GM12873 (cell line): ENCODE results near the gene ZNF366.

Experiments used
- TF ChIP-seq, protein P1 (sequence below): IDR thresholded peaks from 2 replicates; pipeline ENCODE4 v1.5.1; 2012; ENCODE audit warnings: low read depth, mild to moderate bottlenecking, moderate library complexity, low read length, control low read depth; ENCODE audit not compliant: insufficient read depth; ENCODE audit errors: missing control alignments

Gene ZNF366

DNA sequence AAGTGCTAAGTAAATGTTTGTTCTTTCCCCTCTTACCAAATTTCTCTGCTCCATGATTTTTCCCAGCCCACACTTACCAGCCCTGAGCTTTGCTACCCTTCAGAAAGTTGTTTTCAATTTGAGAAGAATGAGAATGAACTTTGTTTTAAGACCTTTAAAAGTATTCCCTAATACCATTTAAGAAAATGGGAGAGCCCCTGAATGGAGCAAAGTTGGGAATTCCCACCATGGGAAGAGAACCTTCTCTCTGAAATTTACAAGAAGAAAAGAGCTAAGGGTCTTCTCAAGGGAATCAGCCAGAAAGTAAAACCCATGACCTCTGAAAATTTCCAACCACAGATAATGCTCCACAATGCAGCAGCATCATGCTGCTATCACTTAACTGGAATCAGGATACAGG lies 17.7 kb downstream of the ZNF366 start:
- TF ChIP-seq, protein P1, sequence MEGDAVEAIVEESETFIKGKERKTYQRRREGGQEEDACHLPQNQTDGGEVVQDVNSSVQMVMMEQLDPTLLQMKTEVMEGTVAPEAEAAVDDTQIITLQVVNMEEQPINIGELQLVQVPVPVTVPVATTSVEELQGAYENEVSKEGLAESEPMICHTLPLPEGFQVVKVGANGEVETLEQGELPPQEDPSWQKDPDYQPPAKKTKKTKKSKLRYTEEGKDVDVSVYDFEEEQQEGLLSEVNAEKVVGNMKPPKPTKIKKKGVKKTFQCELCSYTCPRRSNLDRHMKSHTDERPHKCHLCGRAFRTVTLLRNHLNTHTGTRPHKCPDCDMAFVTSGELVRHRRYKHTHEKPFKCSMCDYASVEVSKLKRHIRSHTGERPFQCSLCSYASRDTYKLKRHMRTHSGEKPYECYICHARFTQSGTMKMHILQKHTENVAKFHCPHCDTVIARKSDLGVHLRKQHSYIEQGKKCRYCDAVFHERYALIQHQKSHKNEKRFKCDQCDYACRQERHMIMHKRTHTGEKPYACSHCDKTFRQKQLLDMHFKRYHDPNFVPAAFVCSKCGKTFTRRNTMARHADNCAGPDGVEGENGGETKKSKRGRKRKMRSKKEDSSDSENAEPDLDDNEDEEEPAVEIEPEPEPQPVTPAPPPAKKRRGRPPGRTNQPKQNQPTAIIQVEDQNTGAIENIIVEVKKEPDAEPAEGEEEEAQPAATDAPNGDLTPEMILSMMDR, result no peak

DNA sequence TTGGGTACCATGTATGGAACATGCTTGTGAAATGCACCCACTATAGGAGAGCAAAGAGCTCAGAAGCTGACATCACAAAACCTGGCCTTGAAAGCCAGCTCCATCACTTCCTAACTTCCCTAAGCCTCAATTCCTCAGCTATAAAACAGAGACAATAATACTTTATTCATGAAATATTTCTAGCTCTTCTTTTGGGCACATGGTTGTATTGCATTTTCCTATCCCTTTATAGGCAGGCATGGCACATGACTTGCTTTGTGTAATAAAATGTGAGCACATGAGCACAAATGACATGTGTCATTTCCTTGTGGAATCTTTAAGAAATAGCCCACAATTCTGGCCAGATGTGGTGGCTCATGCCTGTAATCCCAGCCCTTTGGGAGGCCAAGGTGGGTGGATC lies 18.5 kb downstream of the ZNF366 start:
- TF ChIP-seq, protein P1, result no peak

DNA sequence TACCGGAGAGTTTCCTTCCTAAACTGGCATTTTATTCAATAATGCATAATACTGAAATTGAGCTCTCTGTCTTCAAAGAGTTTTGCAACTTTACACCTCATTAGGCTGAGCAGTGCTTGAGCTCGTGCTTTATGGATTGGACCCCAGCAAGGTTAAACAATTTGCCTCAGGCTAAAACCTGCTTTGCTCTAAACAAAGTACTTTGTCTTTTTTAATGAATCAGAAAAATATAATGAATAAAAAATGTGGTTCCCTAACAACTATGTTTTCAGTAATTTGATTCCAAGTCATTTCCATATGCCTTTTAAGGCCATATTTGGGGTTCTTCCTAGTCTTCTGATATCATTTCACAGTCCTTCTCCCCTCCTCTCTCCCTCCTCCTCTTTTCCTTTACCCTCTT lies 20.0 kb downstream of the ZNF366 start:
- TF ChIP-seq, protein P1, result no peak

DNA sequence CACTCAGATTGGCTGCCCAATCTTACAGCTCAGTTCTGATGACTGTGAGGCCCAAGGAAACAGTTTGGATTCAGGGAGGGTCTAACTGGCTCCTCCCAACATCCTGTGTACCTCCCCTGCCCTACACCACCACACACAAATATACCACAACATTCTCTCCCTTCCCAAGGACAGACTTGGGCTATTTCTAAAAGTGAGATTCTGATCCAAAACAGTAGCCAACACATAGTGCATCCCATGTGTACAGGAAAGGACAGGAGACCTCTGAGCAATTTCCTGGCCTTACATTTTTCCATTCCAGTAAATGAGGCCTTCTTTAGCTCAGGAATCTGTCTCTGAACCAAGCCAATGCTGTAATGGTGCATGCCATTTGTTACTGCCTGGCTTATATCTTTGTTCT lies 20.8 kb downstream of the ZNF366 start:
- TF ChIP-seq, protein P1, result no peak

DNA sequence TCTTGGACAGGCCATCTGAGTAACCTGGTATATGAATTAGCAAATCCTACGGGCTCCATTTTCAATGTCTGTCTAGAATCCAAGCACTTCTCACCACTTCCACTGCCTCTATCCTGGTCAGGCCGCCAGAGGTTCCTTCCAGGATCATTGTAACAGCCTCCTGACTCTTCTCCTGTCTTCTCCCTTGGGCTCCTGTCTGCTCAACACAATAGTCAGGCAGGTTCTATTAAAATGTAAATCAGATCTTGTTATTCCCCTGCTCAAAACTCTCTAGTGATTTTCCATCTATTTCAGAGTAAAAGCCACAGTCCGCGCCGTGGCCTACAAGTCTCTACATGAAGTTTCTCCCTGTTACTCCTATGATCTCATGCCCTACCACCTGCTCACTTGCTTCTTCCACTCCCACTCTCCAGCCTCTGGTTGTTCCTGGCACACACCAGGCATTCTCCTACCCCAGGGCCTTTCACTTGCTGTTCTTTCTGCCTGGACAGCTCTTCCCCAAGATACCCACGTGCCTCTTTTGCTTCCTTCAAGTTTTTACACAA lies 21.7 kb downstream of the ZNF366 start:
- TF ChIP-seq, protein P1, result no peak

DNA sequence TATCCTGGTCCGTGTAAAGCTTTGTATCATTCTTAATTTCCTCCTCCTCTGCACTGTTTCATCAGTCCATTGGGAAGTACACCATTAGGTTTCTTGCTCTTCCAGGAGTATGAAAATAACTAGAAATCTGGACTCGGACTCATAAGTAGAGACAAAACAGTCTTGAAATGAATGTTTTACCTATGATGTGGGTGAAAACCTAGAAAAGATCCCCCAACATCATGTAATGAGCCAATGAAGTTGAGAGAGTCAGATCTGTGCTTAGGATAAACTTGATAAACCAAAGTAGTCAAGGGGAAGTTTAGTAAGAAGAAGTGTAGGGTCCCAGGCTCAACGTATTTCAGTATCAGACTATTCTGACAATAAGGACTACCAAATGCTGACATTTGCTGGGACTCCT lies 25.2 kb downstream of the ZNF366 start:
- TF ChIP-seq, protein P1, result no peak

DNA sequence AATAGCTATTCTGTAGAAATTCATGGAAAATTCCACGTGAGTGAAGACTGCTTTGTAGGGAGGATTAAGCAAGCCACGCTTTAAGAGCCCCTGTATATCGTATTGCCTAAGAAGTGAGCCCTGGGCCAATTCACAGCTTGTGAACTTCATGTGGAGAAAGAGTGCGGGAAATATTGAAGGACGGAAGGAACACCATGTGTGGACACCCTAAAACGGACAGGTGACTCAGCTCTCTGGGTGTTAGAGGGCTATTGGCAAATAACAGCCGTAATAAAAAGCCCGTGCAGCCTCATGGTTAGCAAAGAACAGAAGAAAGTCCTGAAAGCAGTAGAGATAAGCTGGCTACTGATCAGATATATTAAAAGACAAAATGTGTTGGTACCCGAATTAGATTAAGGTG lies 26.4 kb downstream of the ZNF366 start:
- TF ChIP-seq, protein P1, result no peak
